Neuronal stem cell (in vitro differentiated cells): ENCODE data around the gene FAM193A.
"Not testable (repeated sequence)": the region's sequence is repeated elsewhere in the genome, so short reads cannot be mapped to it uniquely, and the experiment has no call there.

Source experiments
- DNase-seq: peaks from one replicate; pipeline ENCODE4 v3.0.0-alpha.2; 2013; ENCODE audit warnings: low spot score
- H2AFZ ChIP-seq: one replicate; pipeline ENCODE4 v1.6.1; 2013; ENCODE audit warnings: mild to moderate bottlenecking, low read length, inconsistent platforms
- H2AK5ac ChIP-seq: 2 replicates; pipeline ENCODE4 v1.6.1; 2013; ENCODE audit warnings: low read depth, mild to moderate bottlenecking, inconsistent platforms, low read length, moderate library complexity, mixed read lengths
- H2BK120ac ChIP-seq: 2 replicates; pipeline ENCODE4 v1.6.1; 2013; ENCODE audit warnings: low read depth, mild to moderate bottlenecking, inconsistent platforms, low read length, moderate library complexity, mixed read lengths
- H2BK12ac ChIP-seq: one replicate; pipeline ENCODE4 v1.6.1; 2013; ENCODE audit warnings: low read length, inconsistent platforms
- H2BK15ac ChIP-seq: 2 replicates; pipeline ENCODE4 v1.6.1; 2013; ENCODE audit warnings: mild to moderate bottlenecking, low read length, inconsistent platforms, mixed read lengths
- H2BK5ac ChIP-seq: one replicate; pipeline ENCODE4 v1.6.1; 2013; ENCODE audit warnings: inconsistent platforms, mild to moderate bottlenecking, low read length, moderate library complexity
- H3K14ac ChIP-seq: one replicate; pipeline ENCODE4 v1.6.1; 2013; ENCODE audit warnings: low read length, inconsistent platforms
- H3K18ac ChIP-seq: 2 replicates; pipeline ENCODE4 v1.6.1; 2013; ENCODE audit warnings: low read length, inconsistent platforms
- H3K23ac ChIP-seq: 2 replicates; pipeline ENCODE4 v1.6.1; 2013; ENCODE audit warnings: low read depth, mild to moderate bottlenecking, mixed read lengths, low read length, inconsistent platforms; ENCODE audit not compliant: poor library complexity
- H3K27ac ChIP-seq: replicated peaks from 3 replicates; pipeline ENCODE4 v1.5.1; 2013; ENCODE audit warnings: low read length, inconsistent platforms
- H3K27me3 ChIP-seq, 3 experiments: 2 replicates each; pipeline ENCODE4 v1.6.1; 2013; ENCODE audit warnings: low read length in 3 of 3, mild to moderate bottlenecking in 2 of 3, inconsistent platforms in 1 of 3, low read depth in 1 of 3, mixed read lengths in 1 of 3, moderate library complexity in 1 of 3; ENCODE audit not compliant: control insufficient read depth in 3 of 3, insufficient read depth in 3 of 3
- H3K36me3 ChIP-seq, 2 donors: replicated peaks in 1 of 2; 2 replicates each; pipeline ENCODE4 v1.6.1; 2013; ENCODE audit warnings: low read length in 2 of 2; ENCODE audit not compliant: control insufficient read depth in 2 of 2, insufficient read depth in 2 of 2
- H3K4ac ChIP-seq: 2 replicates; pipeline ENCODE4 v1.6.1; 2013; ENCODE audit warnings: inconsistent platforms, mild to moderate bottlenecking, low read length, moderate library complexity
- H3K4me1 ChIP-seq, 2 donors: 1 replicate in 1 of 2; 2 replicates in 1 of 2; pipeline ENCODE4 v1.6.1; 2013; ENCODE audit warnings: low read length in 2 of 2, low read depth in 1 of 2; ENCODE audit not compliant: control insufficient read depth in 2 of 2, insufficient read depth in 1 of 2
- H3K4me2 ChIP-seq: one replicate; pipeline ENCODE4 v1.6.1; 2013; ENCODE audit warnings: mild to moderate bottlenecking, low read length, inconsistent platforms; ENCODE audit not compliant: insufficient read depth, poor library complexity, severe bottlenecking
- H3K4me3 ChIP-seq, 2 donors: 2 replicates each; pipeline ENCODE4 v1.5.1; 2013; ENCODE audit warnings: low read length in 2 of 2, mild to moderate bottlenecking in 2 of 2, inconsistent platforms in 1 of 2, moderate library complexity in 1 of 2
- H3K79me1 ChIP-seq: one replicate; pipeline ENCODE4 v1.6.1; 2013; ENCODE audit warnings: low read depth, mild to moderate bottlenecking, inconsistent platforms, low read length, moderate library complexity
- H3K9ac ChIP-seq: one replicate; pipeline ENCODE4 v1.6.1; 2013; ENCODE audit warnings: mild to moderate bottlenecking, low read depth, low read length, inconsistent platforms; ENCODE audit not compliant: poor library complexity
- H3K9me3 ChIP-seq, 2 donors: replicated peaks in 1 of 2; 2 replicates each; pipeline versions ENCODE3 to v1.6.1; 2013; ENCODE audit warnings: low read length in 2 of 2, mild to moderate bottlenecking in 2 of 2, inconsistent platforms in 1 of 2, low read depth in 1 of 2, mixed read lengths in 1 of 2, moderate library complexity in 1 of 2; ENCODE audit not compliant: control insufficient read depth in 2 of 2, insufficient read depth in 1 of 2
- H4K8ac ChIP-seq: one replicate; pipeline ENCODE4 v1.6.1; 2013; ENCODE audit warnings: low read depth, mild to moderate bottlenecking, inconsistent platforms, low read length, moderate library complexity
- H4K91ac ChIP-seq: one replicate; pipeline ENCODE4 v1.6.1; 2013; ENCODE audit warnings: low read length, low read depth, mild to moderate bottlenecking, inconsistent platforms; ENCODE audit not compliant: poor library complexity
- whole genome bisulfite sequencing, 2 donors: extraction: QIAGEN DNeasy Blood & Tissue Kit; methylation state at CpG; one replicate each; pipeline ENCODE4 v1.1.7; 2013; ENCODE audit warnings: missing lambda C conversion rate in 2 of 2, mixed read lengths in 1 of 2; ENCODE audit not compliant: insufficient read length in 2 of 2, insufficient replicate concordance in 1 of 2; ENCODE audit errors: extremely low coverage in 2 of 2; 5-methylcytosine and 5-hydroxymethylcytosine counted together

FAM193A gene

GRCh38 chr4:2511645-2512131 is 24.8 kb upstream of the FAM193A start:
- no peak overlapping the region for H2BK15ac ChIP-seq
- no peak overlapping the region for H4K8ac ChIP-seq
- no peak for DNase-seq
- no peaks in the 10 kb centered on the region for H3K9me3 ChIP-seq
- H3K18ac ChIP-seq: no peak overlapping the region
- no peak overlapping the region for H3K23ac ChIP-seq
- H3K4me2 ChIP-seq: no peak overlapping the region
- no peak overlapping the region for H2BK12ac ChIP-seq
- H3K4me3 ChIP-seq: no peak overlapping the region
- H2AFZ ChIP-seq: no peak overlapping the region
- no peaks in the 10 kb centered on the region for H3K4me1 ChIP-seq
- H4K91ac ChIP-seq: no peak overlapping the region
- no peak overlapping the region for H2AK5ac ChIP-seq
- no peak overlapping the region for H2BK5ac ChIP-seq
- H3K36me3 ChIP-seq: peaks cover 57 to 93% of the 10 kb centered on the region in 2 donors
- no peak overlapping the region for H3K27ac ChIP-seq
- no peaks in the 10 kb centered on the region for H3K79me1 ChIP-seq
- no peaks in the 10 kb centered on the region for H3K27me3 ChIP-seq
- no CpG with 5 or more reads among the region's 9 CpGs for WGBS, 2 donors
- H3K14ac ChIP-seq: no peak overlapping the region
- no peak overlapping the region for H3K4ac ChIP-seq
- H2BK120ac ChIP-seq: no peak overlapping the region
- no peak overlapping the region for H3K9ac ChIP-seq

- no peak overlapping the region for H2BK15ac ChIP-seq
- no peak overlapping the region for H4K8ac ChIP-seq
- H3K9ac ChIP-seq: peak overlapping the region; percentile 66
- no peak overlapping the region for H3K4me2 ChIP-seq
- peak overlapping the region in 1 of 2 donors; percentile 16 for H3K4me3 ChIP-seq
- no peak overlapping the region for H2AFZ ChIP-seq
- no peaks in the 10 kb centered on the region for H3K4me1 ChIP-seq
- H3K9me3 ChIP-seq: no peaks in the 10 kb centered on the region
- no peaks in the 10 kb centered on the region for H3K79me1 ChIP-seq
- DNase-seq: no peak
- no peak overlapping the region for H3K14ac ChIP-seq
- no peak overlapping the region for H2AK5ac ChIP-seq
- no peak overlapping the region for H3K18ac ChIP-seq
- no peak overlapping the region for H3K4ac ChIP-seq
- H3K23ac ChIP-seq: no peak overlapping the region
- WGBS, 2 donors: no CpG with 5 or more reads among the region's 15 CpGs
- H3K36me3 ChIP-seq: peaks cover 54 to 85% of the 10 kb centered on the region in 2 donors
- no peak overlapping the region for H4K91ac ChIP-seq
- no peak overlapping the region for H2BK12ac ChIP-seq
- H2BK120ac ChIP-seq: no peak overlapping the region
- H3K27ac ChIP-seq: no peak overlapping the region
- H3K27me3 ChIP-seq: no peaks in the 10 kb centered on the region
- no peak overlapping the region for H2BK5ac ChIP-seq
These were observed 23.9 kb upstream of the FAM193A start for GRCh38 chr4:2512396-2513135.

GRCh38 chr4:2514193-2514592 is 22.3 kb upstream of the FAM193A start:
- H4K8ac ChIP-seq, H3K9me3 ChIP-seq, H3K27ac ChIP-seq, H3K4me2 ChIP-seq, H4K91ac ChIP-seq, H2AK5ac ChIP-seq, H2BK120ac ChIP-seq, H2BK15ac ChIP-seq, H3K9ac ChIP-seq, H3K23ac ChIP-seq, H3K4me3 ChIP-seq, H3K4ac ChIP-seq, H2BK5ac ChIP-seq, H3K18ac ChIP-seq, H2BK12ac ChIP-seq, H3K27me3 ChIP-seq, DNase-seq, H3K4me1 ChIP-seq, H2AFZ ChIP-seq, H3K79me1 ChIP-seq: not testable (repeated sequence)
- H3K14ac ChIP-seq: peak overlapping the region; percentile 56
- peaks cover 53 to 77% of the 10 kb centered on the region in 2 donors for H3K36me3 ChIP-seq
- WGBS, 2 donors: no CpG with 5 or more reads among the region's 9 CpGs

DNA sequence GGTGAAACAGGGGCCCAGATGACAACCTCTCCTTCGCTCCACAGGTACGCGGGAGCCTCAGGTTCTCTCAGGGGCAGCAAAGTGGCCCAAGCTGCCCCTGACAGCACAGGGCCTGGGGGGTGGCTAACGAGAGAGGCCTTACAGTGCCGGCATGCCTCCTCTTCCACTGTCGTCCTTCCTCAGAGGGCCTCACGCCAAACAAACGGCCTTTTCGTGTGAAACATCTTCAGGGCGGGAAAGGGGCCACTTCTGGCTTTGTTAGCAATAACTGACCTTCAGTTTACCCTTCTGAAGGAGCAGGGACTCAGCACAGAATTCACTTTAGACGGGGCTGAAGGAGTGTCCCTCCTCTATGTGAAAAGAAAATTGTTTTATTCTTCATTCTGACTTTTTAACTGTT is 21.5 kb upstream of the FAM193A start:
- not testable (repeated sequence) for H3K23ac ChIP-seq, H3K27me3 ChIP-seq, H3K4ac ChIP-seq, H3K4me1 ChIP-seq, H2AFZ ChIP-seq, H3K27ac ChIP-seq, H2BK15ac ChIP-seq, H3K79me1 ChIP-seq, H4K8ac ChIP-seq, H2BK12ac ChIP-seq, H3K18ac ChIP-seq, H2AK5ac ChIP-seq, DNase-seq, H3K4me3 ChIP-seq, H3K4me2 ChIP-seq, H3K9me3 ChIP-seq, H4K91ac ChIP-seq, H2BK120ac ChIP-seq
- Histone ChIP-seq H3K36me3 (peaks cover 47 to 70% of the 10 kb centered on the region in 2 donors), H3K14ac (peak overlapping the region; percentile 56), H2BK5ac (peak overlapping the region; percentile 66), H3K9ac (peak overlapping the region; percentile 21)
- WGBS, 2 donors: no CpG with 5 or more reads among the region's 11 CpGs
